ENCODE data around the gene PRKCQ. TPM values are rescaled to one million over a fixed set of nuclear protein-coding genes. Genes with fewer than 3 reads are reported as not detected.
"Not testable (repeated sequence)": the region's sequence is repeated elsewhere in the genome, so short reads cannot be mapped to it uniquely, and the experiment has no call there.

PRKCQ gene
- total RNA-seq, 1 donor from 2014 or later, result 15.2 TPM

- DNase-seq, result no peak
Observed at GRCh38 chr10:6593241-6593671, 13.2 kb upstream of the PRKCQ start.

- no peak for DNase-seq
Observed at GRCh38 chr10:6592080-6592479, 12.0 kb upstream of the PRKCQ start.

GRCh38 chr10:6591668-6592067 lies 11.6 kb upstream of the PRKCQ start:
- DNase-seq, result no peak

GRCh38 chr10:6590100-6590499 lies 10.0 kb upstream of the PRKCQ start:
- no peak for DNase-seq

GRCh38 chr10:6589287-6590094 lies 9.4 kb upstream of the PRKCQ start:
- DNase-seq, result no peak

- no peak for DNase-seq
Observed at GRCh38 chr10:6588845-6589244, 8.8 kb upstream of the PRKCQ start.

- DNase-seq, result no peak
Observed at GRCh38 chr10:6588082-6588481, 8.0 kb upstream of the PRKCQ start.

- no peak for DNase-seq
Observed at GRCh38 chr10:6586501-6586900, 6.4 kb upstream of the PRKCQ start.

GRCh38 chr10:6583447-6583846 lies 3.4 kb upstream of the PRKCQ start:
- DNase-seq, result no peak

GRCh38 chr10:6582913-6583312 lies 2.8 kb upstream of the PRKCQ start:
- not testable (repeated sequence) for DNase-seq

- DNase-seq, result no peak
Observed at GRCh38 chr10:6582298-6582697, 2.2 kb upstream of the PRKCQ start.

GRCh38 chr10:6581778-6582228 lies 1.7 kb upstream of the PRKCQ start:
- DNase-seq, result peak; percentile 38

GRCh38 chr10:6581223-6581622 lies 1.1 kb upstream of the PRKCQ start:
- DNase-seq, result not testable (repeated sequence)

GRCh38 chr10:6580279-6581029 lies 378 bp upstream of the PRKCQ start:
- peak; percentile 87 for DNase-seq

- DNase-seq, result no peak
Observed at GRCh38 chr10:6579183-6579903, 733 bp downstream of the PRKCQ start.

- no peak for DNase-seq
Observed at GRCh38 chr10:6578795-6579182, 1.3 kb downstream of the PRKCQ start.

- no peak for DNase-seq
Observed at GRCh38 chr10:6578251-6578771, 1.8 kb downstream of the PRKCQ start.

- no peak for DNase-seq
Observed at GRCh38 chr10:6576326-6576725, 3.8 kb downstream of the PRKCQ start.

- DNase-seq, result no peak
Observed at GRCh38 chr10:6574664-6575176, 5.4 kb downstream of the PRKCQ start.

GRCh38 chr10:6570893-6571292 lies 9.2 kb downstream of the PRKCQ start:
- peak; percentile 44 for DNase-seq

GRCh38 chr10:6569259-6569658 lies 10.8 kb downstream of the PRKCQ start:
- DNase-seq, result no peak

GRCh38 chr10:6567884-6568283 lies 12.2 kb downstream of the PRKCQ start:
- DNase-seq, result no peak

Measured in tongue (tissue), 2 donors.